ENCODE results near the gene COL1A2. TPM values are rescaled to one million over a fixed set of nuclear protein-coding genes. Genes with fewer than 3 reads are reported as not detected.

The COL1A2 gene
- total RNA-seq, 1 donor = 2,828 TPM

DNA sequence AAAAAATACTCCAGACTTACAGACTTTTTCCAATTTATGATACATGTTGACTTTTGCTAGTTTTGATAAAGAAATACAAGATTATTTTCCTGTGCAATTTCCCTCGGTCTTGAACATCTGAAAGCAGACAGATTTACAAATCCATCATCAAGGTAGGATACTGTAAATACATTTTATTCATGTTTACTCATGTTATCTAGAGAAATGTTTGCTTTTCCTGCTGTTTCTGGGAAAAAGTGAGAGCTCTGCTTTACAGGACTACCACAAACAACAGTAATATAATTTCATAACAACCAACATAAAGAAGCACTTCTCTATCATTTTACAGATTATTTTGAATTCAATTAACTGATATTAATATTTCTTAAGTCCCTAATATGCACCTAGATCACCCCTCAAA is 83.2 kb downstream of the COL1A2 start:
- no peak for DNase-seq (ENCODE audit: low read depth)
- no peak overlapping the region for H3K4me3 ChIP-seq (ENCODE audit: low read depth, low read length)
- TF ChIP-seq CTCF (IDR thresholded peaks at IDR 0.05; ENCODE audit: insufficient read depth, low read depth, low read length) = no peak

DNA sequence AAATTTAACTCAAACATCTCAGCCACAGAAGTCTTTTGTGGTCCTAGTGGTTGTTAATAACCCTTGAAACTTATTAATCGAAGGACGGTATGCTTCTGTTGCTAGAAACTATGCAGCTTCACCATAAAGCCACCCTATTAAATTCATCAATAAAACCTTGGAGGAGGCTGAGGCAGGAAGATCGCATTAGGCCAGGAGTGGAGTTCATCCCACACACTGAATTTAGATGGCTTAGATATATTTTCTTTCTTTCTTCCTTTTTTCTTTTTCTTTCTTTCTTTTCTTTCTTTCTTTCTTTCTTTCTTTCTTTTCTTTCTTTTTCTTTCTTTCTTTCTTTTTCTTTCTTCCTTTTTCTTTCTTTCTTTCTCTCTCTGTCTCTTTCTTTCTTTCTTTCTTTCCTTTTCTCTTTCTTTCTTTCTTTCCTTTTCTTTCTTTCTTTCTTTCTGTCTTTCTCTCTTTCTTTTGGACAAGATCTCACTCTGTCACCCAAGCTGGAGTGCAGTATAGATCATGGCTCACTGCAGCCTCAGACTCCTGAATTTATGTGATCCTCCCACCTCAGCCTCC is 84.0 kb downstream of the COL1A2 start:
- no peak overlapping the region for H3K4me3 ChIP-seq (ENCODE audit: low read depth, low read length)
- no peak for TF ChIP-seq CTCF (IDR thresholded peaks at IDR 0.05; ENCODE audit: insufficient read depth, low read depth, low read length)
- no peak for DNase-seq (ENCODE audit: low read depth)

Other genes starting within 250 kb of the COL1A2 start
- gene CASD1, start 114.9 kb downstream of the COL1A2 start, total RNA-seq = 9.3 and 16.0 TPM in 2 replicates

Data from fibroblast of villous mesenchyme (primary cell).